HG02938 (cell line): ENCODE results near the gene PITX3.

Experiments used
- ATAC-seq: cut with Tn5 transposase; IDR thresholded peaks from one replicate; pipeline ENCODE4 v1.9.1; 2021; ENCODE audit warnings: mild to moderate bottlenecking, moderate library complexity; ENCODE audit not compliant: unreplicated experiment

Gene PITX3

GRCh38 chr10:102241444-102242117 lies at the start of gene PITX3:
TSS of gene PITX3 (minus strand) at chr10:102241512. CDS start at chr10:102232080, 9,432 bp downstream.
- peak; percentile 34 for ATAC-seq

- ATAC-seq, result no peak
Observed at GRCh38 chr10:102289840-102290239, 48.5 kb upstream of the PITX3 start.

GRCh38 chr10:102289356-102289755 lies 48.0 kb upstream of the PITX3 start:
- no peak for ATAC-seq

GRCh38 chr10:102287991-102288390 lies 46.7 kb upstream of the PITX3 start:
- ATAC-seq, result no peak

GRCh38 chr10:102287538-102287937 lies 46.2 kb upstream of the PITX3 start:
- no peak for ATAC-seq

GRCh38 chr10:102286216-102286615 lies 44.9 kb upstream of the PITX3 start:
- ATAC-seq, result no peak

GRCh38 chr10:102285133-102285532 lies 43.8 kb upstream of the PITX3 start:
- no peak for ATAC-seq

- no peak for ATAC-seq
Observed at GRCh38 chr10:102284531-102284930, 43.2 kb upstream of the PITX3 start.

GRCh38 chr10:102283890-102284289 lies 42.6 kb upstream of the PITX3 start:
- no peak for ATAC-seq

GRCh38 chr10:102283488-102283887 lies 42.2 kb upstream of the PITX3 start:
- no peak for ATAC-seq

- no peak for ATAC-seq
Observed at GRCh38 chr10:102281102-102281487, 39.8 kb upstream of the PITX3 start.

GRCh38 chr10:102280397-102281101 lies 39.2 kb upstream of the PITX3 start:
- no peak for ATAC-seq

- ATAC-seq, result no peak
Observed at GRCh38 chr10:102279104-102279503, 37.8 kb upstream of the PITX3 start.

- no peak for ATAC-seq
Observed at GRCh38 chr10:102275343-102275742, 34.0 kb upstream of the PITX3 start.

GRCh38 chr10:102274062-102274461 lies 32.8 kb upstream of the PITX3 start:
- ATAC-seq, result no peak

- no peak for ATAC-seq
Observed at GRCh38 chr10:102269017-102269416, 27.7 kb upstream of the PITX3 start.

GRCh38 chr10:102268375-102268888 lies 27.1 kb upstream of the PITX3 start:
- no peak for ATAC-seq

GRCh38 chr10:102267748-102268147 lies 26.4 kb upstream of the PITX3 start:
- no peak for ATAC-seq

- ATAC-seq, result no peak
Observed at GRCh38 chr10:102266670-102267069, 25.4 kb upstream of the PITX3 start.

- no peak for ATAC-seq
Observed at GRCh38 chr10:102264371-102264770, 23.1 kb upstream of the PITX3 start.

- no peak for ATAC-seq
Observed at GRCh38 chr10:102262744-102263370, 21.5 kb upstream of the PITX3 start.

- ATAC-seq, result no peak
Observed at GRCh38 chr10:102261842-102262241, 20.5 kb upstream of the PITX3 start.
